Measurements from ENCODE around the gene MPC1. TPM values are rescaled to one million over a fixed set of nuclear protein-coding genes. Genes with fewer than 3 reads are reported as not detected.
A peak's percentile ranks its signal among the peaks of the same experiment; 100 is the strongest.

Gene MPC1
- total RNA-seq, result 10 to 100 TPM; 18.5 to 31.1 (median 26.5) TPM
- polyA plus RNA-seq, result 10 to 100 TPM; 41.7 to 64.2 TPM
- total RNA-seq, result 13.7 reads per million, percentile 42 among the genes with 10 or more reads in this experiment

- no peaks in the 10 kb centered on the region for H3K9me3 ChIP-seq (ENCODE audit: control insufficient read depth in 2 of 3, low read length in 3 of 3)
- peak within 1 kb of the TSS; percentile 78 to 95 (median 91) for H3K27ac Mint-ChIP-seq
- H3K4me1 ChIP-seq (ENCODE audit: control insufficient read depth in 2 of 2, insufficient read depth in 2 of 2, low read length in 2 of 2), result no peaks in the 10 kb centered on the region
- intact Hi-C loops (cut with micrococcal nuclease), result loop anchor here (1.0 to 5.0 kb wide), 13 partner anchors 18 to 614 kb away; partner anchors contain the start of genes RPS6KA2 (in 2 of the 2), SFT2D1 (in 2 of the 2), CEP43 (in 1 of the 2) and RNASET2 (in 1 of the 2)
- peak within 1 kb of the TSS; percentile 85 for H3K4me3 ChIP-seq (ENCODE audit: low read length)
- peak within 1 kb of the TSS; percentile 89 to 98 (median 94) for H3K4me3 Mint-ChIP-seq
- ChIA-PET CTCF (no interaction called here), POLR2A (interaction anchor here (1.2 kb wide), 1 partner anchor 35 kb away, joined by 5 read pairs; no protein-coding TSS in a partner anchor)
- H3K27me3 ChIP-seq (ENCODE audit: control insufficient read depth in 2 of 2, insufficient read depth in 2 of 2, low read length in 2 of 2), result no peaks in the 10 kb centered on the region
- no peaks in the 10 kb centered on the region for H3K9me3 Mint-ChIP-seq
- peaks cover 0 to 3% (median 0%) of the 10 kb centered on the region in 3 experiments for H3K36me3 ChIP-seq (ENCODE audit: control insufficient read depth in 2 of 3, insufficient read depth in 3 of 3, low read length in 3 of 3)
- peak; percentile 98 for ATAC-seq
- DNase-seq, result peak; percentile 91 to 96 (median 94)
- H3K27ac ChIP-seq (ENCODE audit: low read depth, low read length), result peak within 1 kb of the TSS; percentile 87
- no peaks in the 10 kb centered on the region for H3K36me3 Mint-ChIP-seq
- peaks cover 4 to 20% (median 16%) of the 10 kb centered on the region in 7 donors for H3K4me1 Mint-ChIP-seq
- H3K27me3 Mint-ChIP-seq, result peaks cover 0 to 8% (median 0%) of the 10 kb centered on the region in 5 donors
These were observed at the start of gene MPC1 for GRCh38 chr6:166382933-166383801. MPC1 (minus strand) TSS chr6:166382940; CDS start chr6:166382876, 64 bp downstream.

- ChIA-PET POLR2A (interaction anchor here (1.0 kb wide), 1 partner anchor 21 kb away, joined by 4 read pairs; no protein-coding TSS in a partner anchor), CTCF (interaction anchor here (0.6 kb wide), 1 partner anchor 20 kb away, joined by 3 read pairs; no protein-coding TSS in a partner anchor)
- DNase-seq (no peak), ATAC-seq (no peak)
- Mint-ChIP-seq H3K27me3 (peaks cover 0 to 2% (median 0%) of the 10 kb centered on the region in 5 donors), H3K4me1 (peaks cover 0 to 6% (median under 1%) of the 10 kb centered on the region in 7 donors), H3K27ac (no peak overlapping the region), H3K4me3 (no peak overlapping the region), H3K9me3 (peaks cover 0 to 6% (median 2%) of the 10 kb centered on the region in 11 donors), H3K36me3 (peaks cover 0 to 14% (median 4%) of the 10 kb centered on the region in 5 donors)
- no peaks in the 10 kb centered on the region for H3K36me3 ChIP-seq (ENCODE audit: control insufficient read depth in 2 of 3, insufficient read depth in 3 of 3, low read length in 3 of 3)
- H3K27ac ChIP-seq (ENCODE audit: low read depth, low read length), result no peak overlapping the region
- H3K27me3 ChIP-seq (ENCODE audit: control insufficient read depth in 2 of 2, insufficient read depth in 2 of 2, low read length in 2 of 2), result no peaks in the 10 kb centered on the region
- peaks cover 1 to 2% of the 10 kb centered on the region in 2 donors for H3K4me1 ChIP-seq (ENCODE audit: control insufficient read depth in 2 of 2, insufficient read depth in 2 of 2, low read length in 2 of 2)
- H3K9me3 ChIP-seq (ENCODE audit: control insufficient read depth in 2 of 3, low read length in 3 of 3), result no peaks in the 10 kb centered on the region
- intact Hi-C loops (cut with micrococcal nuclease), result loop anchor here in 1 of 2 donors (10.0 kb wide), 1 partner anchor 345 kb away; no protein-coding TSS in a partner anchor
- no peak overlapping the region for H3K4me3 ChIP-seq (ENCODE audit: low read length)
These were observed 47.5 kb upstream of the MPC1 start for GRCh38 chr6:166430269-166430668.

- CTCF ChIA-PET, result no interaction called here
- Mint-ChIP-seq H3K36me3 (peaks cover 0 to 10% (median 7%) of the 10 kb centered on the region in 5 donors), H3K4me3 (no peak overlapping the region), H3K9me3 (peaks cover 0 to 6% (median 0%) of the 10 kb centered on the region in 11 donors), H3K27ac (no peak overlapping the region), H3K27me3 (peaks cover 0 to 7% (median 0%) of the 10 kb centered on the region in 5 donors), H3K4me1 (peaks cover 9 to 21% (median 12%) of the 10 kb centered on the region in 7 donors)
- H3K4me1 ChIP-seq (ENCODE audit: control insufficient read depth in 2 of 2, insufficient read depth in 2 of 2, low read length in 2 of 2), result peaks cover 11 to 17% of the 10 kb centered on the region in 2 donors
- no peaks in the 10 kb centered on the region for H3K9me3 ChIP-seq (ENCODE audit: control insufficient read depth in 2 of 3, low read length in 3 of 3)
- no peak for ATAC-seq
- no peak overlapping the region for H3K27ac ChIP-seq (ENCODE audit: low read depth, low read length)
- POLR2A ChIA-PET, result no interaction called here
- peaks cover 0 to 8% (median 0%) of the 10 kb centered on the region in 3 experiments for H3K36me3 ChIP-seq (ENCODE audit: control insufficient read depth in 2 of 3, insufficient read depth in 3 of 3, low read length in 3 of 3)
- intact Hi-C loops (cut with micrococcal nuclease), result loop anchor here in 1 of 2 donors (10.0 kb wide), 1 partner anchor 330 kb away; no protein-coding TSS in a partner anchor
- DNase-seq, result no peak
- no peaks in the 10 kb centered on the region for H3K27me3 ChIP-seq (ENCODE audit: control insufficient read depth in 2 of 2, insufficient read depth in 2 of 2, low read length in 2 of 2)
- no peak overlapping the region for H3K4me3 ChIP-seq (ENCODE audit: low read length)
These were observed 41.7 kb upstream of the MPC1 start for GRCh38 chr6:166424431-166424830.

- peaks cover 0 to 7% (median 0%) of the 10 kb centered on the region in 5 donors for H3K27me3 Mint-ChIP-seq
These were observed 41.0 kb upstream of the MPC1 start for GRCh38 chr6:166423781-166424180.

DNA sequence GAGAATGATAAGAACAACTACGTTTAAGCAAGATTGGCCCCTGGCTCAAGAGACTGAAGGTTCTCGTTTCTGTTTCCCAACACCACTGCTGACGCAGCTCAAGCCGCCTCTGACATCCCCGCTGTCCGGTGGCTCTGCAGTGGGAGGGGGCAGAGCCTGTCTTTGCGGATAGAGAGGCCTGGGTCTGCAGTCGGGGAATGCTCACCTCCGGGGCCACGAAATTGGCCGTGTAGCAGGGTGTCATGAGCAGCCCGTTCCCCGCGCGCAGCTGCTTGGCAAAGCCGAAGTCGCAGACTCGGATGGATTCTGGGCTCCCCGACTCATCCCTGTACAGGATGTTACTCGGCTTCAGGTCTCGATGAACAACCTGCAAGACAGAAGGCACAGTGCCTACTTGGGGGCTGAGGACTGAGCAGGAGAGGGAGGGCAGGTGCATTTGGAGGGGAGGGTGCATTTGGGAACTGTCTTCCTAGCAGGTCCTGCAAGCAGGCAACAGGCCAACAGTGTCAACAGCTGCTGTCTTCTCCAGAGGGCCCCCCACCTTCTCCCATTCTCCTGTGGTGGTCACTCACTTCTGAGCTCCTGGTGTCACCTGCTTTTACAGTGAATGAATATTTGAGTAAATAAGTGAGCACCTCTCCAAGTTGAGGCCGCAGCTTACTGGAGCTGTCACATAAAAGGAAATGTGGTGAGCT is 40.5 kb upstream of the MPC1 start:
- peaks cover 0 to 2% (median 0%) of the 10 kb centered on the region in 11 donors for H3K9me3 Mint-ChIP-seq
- no peak overlapping the region for H3K4me3 Mint-ChIP-seq
- H3K9me3 ChIP-seq (ENCODE audit: control insufficient read depth in 2 of 3, low read length in 3 of 3), result no peaks in the 10 kb centered on the region
- H3K36me3 Mint-ChIP-seq, result peaks cover 0 to 10% (median 4%) of the 10 kb centered on the region in 5 donors
- DNase-seq, result no peak
- H3K4me1 Mint-ChIP-seq, result peaks cover 20 to 34% (median 25%) of the 10 kb centered on the region in 7 donors
- peak overlapping the region in 1 of 9 donors; percentile 79 for H3K27ac Mint-ChIP-seq
- no peak overlapping the region for H3K27ac ChIP-seq (ENCODE audit: low read depth, low read length)
- H3K36me3 ChIP-seq (ENCODE audit: control insufficient read depth in 2 of 3, insufficient read depth in 3 of 3, low read length in 3 of 3), result peaks cover 0 to 8% (median 0%) of the 10 kb centered on the region in 3 experiments
- peaks cover 23 to 30% of the 10 kb centered on the region in 2 donors for H3K4me1 ChIP-seq (ENCODE audit: control insufficient read depth in 2 of 2, insufficient read depth in 2 of 2, low read length in 2 of 2)
- ATAC-seq, result no peak
- intact Hi-C loops (cut with micrococcal nuclease), result loop anchor here in 1 of 2 donors (10.0 kb wide), 1 partner anchor 332 kb away; no protein-coding TSS in a partner anchor
- H3K4me3 ChIP-seq (ENCODE audit: low read length), result no peak overlapping the region
- H3K27me3 ChIP-seq (ENCODE audit: control insufficient read depth in 2 of 2, insufficient read depth in 2 of 2, low read length in 2 of 2), result no peaks in the 10 kb centered on the region
- ChIA-PET POLR2A (interaction anchor here (0.5 to 0.9 kb wide), 2 partner anchors 11 to 324 kb away, joined by 3 read pairs; no protein-coding TSS in a partner anchor), CTCF (no interaction called here)
- H3K27me3 Mint-ChIP-seq, result peaks cover 0 to 7% (median 0%) of the 10 kb centered on the region in 5 donors

More at GRCh38 chr6:166423781-166424180, 41.0 kb upstream of the MPC1 start:
- intact Hi-C loops (cut with micrococcal nuclease), result loop anchor here in 1 of 2 donors (10.0 kb wide), 1 partner anchor 331 kb away; no protein-coding TSS in a partner anchor
- Mint-ChIP-seq H3K4me1 (peaks cover 14 to 28% (median 19%) of the 10 kb centered on the region in 7 donors), H3K36me3 (peaks cover 0 to 10% (median 4%) of the 10 kb centered on the region in 5 donors), H3K9me3 (peaks cover 0 to 5% (median 0%) of the 10 kb centered on the region in 11 donors), H3K27ac (peak overlapping the region in 1 of 9 donors; percentile 51), H3K4me3 (no peak overlapping the region)
- ChIA-PET CTCF (no interaction called here), POLR2A (no interaction called here)
- DNase-seq (no peak), ATAC-seq (no peak)
- Histone ChIP-seq H3K4me1 (ENCODE audit: control insufficient read depth in 2 of 2, insufficient read depth in 2 of 2, low read length in 2 of 2) (peaks cover 18 to 24% of the 10 kb centered on the region in 2 donors), H3K27me3 (ENCODE audit: control insufficient read depth in 2 of 2, insufficient read depth in 2 of 2, low read length in 2 of 2) (no peaks in the 10 kb centered on the region), H3K36me3 (ENCODE audit: control insufficient read depth in 2 of 3, insufficient read depth in 3 of 3, low read length in 3 of 3) (peaks cover 0 to 8% (median 0%) of the 10 kb centered on the region in 3 experiments), H3K9me3 (ENCODE audit: control insufficient read depth in 2 of 3, low read length in 3 of 3) (no peaks in the 10 kb centered on the region), H3K27ac (ENCODE audit: low read depth, low read length) (no peak overlapping the region), H3K4me3 (ENCODE audit: low read length) (no peak overlapping the region)

All from naive thymus-derived CD4-positive, alpha-beta T cell (primary cell).